Mammary microvascular endothelial cell (primary cell): ENCODE data around the gene GLYAT. TPM values are rescaled to one million over a fixed set of nuclear protein-coding genes. Genes with fewer than 3 reads are reported as not detected.

Source experiments
- total RNA-seq: library from RNA; depleted of rRNA; stranded (reverse); fragments of >200 nt; gene quantifications from 2 replicates; pipeline ENCODE4 v1.2.3, GENCODE V29; 2015

GLYAT gene, protein sequence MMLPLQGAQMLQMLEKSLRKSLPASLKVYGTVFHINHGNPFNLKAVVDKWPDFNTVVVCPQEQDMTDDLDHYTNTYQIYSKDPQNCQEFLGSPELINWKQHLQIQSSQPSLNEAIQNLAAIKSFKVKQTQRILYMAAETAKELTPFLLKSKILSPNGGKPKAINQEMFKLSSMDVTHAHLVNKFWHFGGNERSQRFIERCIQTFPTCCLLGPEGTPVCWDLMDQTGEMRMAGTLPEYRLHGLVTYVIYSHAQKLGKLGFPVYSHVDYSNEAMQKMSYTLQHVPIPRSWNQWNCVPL
- not detected in 2 replicates for total RNA-seq

DNA sequence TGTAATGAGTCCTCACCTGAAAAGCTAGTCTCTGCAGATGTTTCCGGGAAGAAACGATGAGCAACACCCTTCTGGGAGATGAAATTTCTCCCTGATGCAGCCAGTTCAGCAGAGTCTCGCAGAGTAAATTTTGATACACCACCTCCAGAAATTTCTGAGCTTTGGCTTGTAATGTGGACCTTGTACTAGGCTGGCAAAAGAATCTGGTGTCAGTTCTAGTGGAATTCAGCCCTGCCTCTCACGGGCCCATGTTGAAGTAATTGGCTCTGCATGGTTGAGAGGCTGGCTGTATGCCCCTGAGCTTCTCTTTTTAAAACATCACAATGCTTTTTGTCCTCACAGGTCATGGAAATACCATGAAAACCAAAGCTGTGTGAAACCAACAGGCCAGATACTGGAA is at the start of gene GLYAT:
Gene GLYAT (minus strand): TSS at position 125 of the 400 bp plus-strand sequence. CDS start 7,447 bp downstream, outside the sequence.

Other genes with a start within 250 kb of the GLYAT start
- not detected in 2 replicates for gene OR5B21, start 223.8 kb downstream of the GLYAT start, total RNA-seq
- gene LPXN, start 156.1 kb downstream of the GLYAT start, total RNA-seq, result 6.0 and 6.9 TPM in 2 replicates
- 40.8 and 47.3 TPM in 2 replicates for gene ZFP91, start 152.9 kb downstream of the GLYAT start, total RNA-seq
- gene CNTF, start 109.3 kb downstream of the GLYAT start, total RNA-seq, result 0.27 and 0.34 TPM in 2 replicates
- gene GLYATL2, start 112.8 kb upstream of the GLYAT start, total RNA-seq, result not detected in 2 replicates
- not detected in 2 replicates for gene GLYATL1, start 207.5 kb upstream of the GLYAT start, total RNA-seq